ENCODE data around the gene CORO6. TPM values are rescaled to one million over a fixed set of nuclear protein-coding genes. Genes with fewer than 3 reads are reported as not detected.

CORO6 gene
- total and polyA plus RNA-seq, 2 of the 13 experiments (the other 11 are each of a cell fraction or from before 2014, with no cell fraction given): 0.42 to 0.82 TPM

GRCh38 chr17:29622337-29623282 is at the start of gene CORO6 (continued):
- TF ChIP-seq ZBTB4 (CRISPR knock-in tag; IDR thresholded peaks at IDR 0.05; ENCODE audit: borderline replicate concordance): no peak
- TF ChIP-seq POLR2A (IDR thresholded peaks at IDR 0.05; ENCODE audit: insufficient read depth in 1 of 2, low read depth in 2 of 2, low read length in 2 of 2): no peak
- TF ChIP-seq ZBTB7B (CRISPR knock-in tag; IDR thresholded peaks at IDR 0.05): peak; percentile 73
- TF ChIP-seq SALL2 (CRISPR knock-in tag; IDR thresholded peaks at IDR 0.05): no peak
- TF ChIP-seq MYC (CRISPR knock-in tag; IDR thresholded peaks at IDR 0.05; ENCODE audit: borderline replicate concordance): peak; percentile 58
- TF ChIP-seq ZNF12 (CRISPR knock-in tag; IDR thresholded peaks at IDR 0.05): no peak
- peak; percentile 48; the same call in 1 of the 2 replicates for TF ChIP-seq NFKB2 (CRISPR knock-in tag; IDR thresholded peaks at IDR 0.05; ENCODE audit: borderline replicate concordance)
- TF ChIP-seq CENPX (CRISPR knock-in tag; IDR thresholded peaks at IDR 0.05): no peak
- 0 out of 2 replicates have a peak, but pooled peaks have one; percentile 47 for TF ChIP-seq ZNF691 (CRISPR knock-in tag; IDR thresholded peaks at IDR 0.05; ENCODE audit: borderline replicate concordance, low read depth)
- TF ChIP-seq NAIF1 (CRISPR knock-in tag; IDR thresholded peaks at IDR 0.05; ENCODE audit: borderline replicate concordance): 0 out of 2 replicates have a peak, but pooled peaks have one; percentile 19
- TF ChIP-seq ZNF563 (CRISPR knock-in tag; IDR thresholded peaks at IDR 0.05): no peak
- TF ChIP-seq, protein P1, sequence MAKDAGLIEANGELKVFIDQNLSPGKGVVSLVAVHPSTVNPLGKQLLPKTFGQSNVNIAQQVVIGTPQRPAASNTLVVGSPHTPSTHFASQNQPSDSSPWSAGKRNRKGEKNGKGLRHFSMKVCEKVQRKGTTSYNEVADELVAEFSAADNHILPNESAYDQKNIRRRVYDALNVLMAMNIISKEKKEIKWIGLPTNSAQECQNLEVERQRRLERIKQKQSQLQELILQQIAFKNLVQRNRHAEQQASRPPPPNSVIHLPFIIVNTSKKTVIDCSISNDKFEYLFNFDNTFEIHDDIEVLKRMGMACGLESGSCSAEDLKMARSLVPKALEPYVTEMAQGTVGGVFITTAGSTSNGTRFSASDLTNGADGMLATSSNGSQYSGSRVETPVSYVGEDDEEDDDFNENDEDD (CRISPR knock-in tag; IDR thresholded peaks at IDR 0.05; ENCODE audit: borderline replicate concordance): peak; percentile 86; the same call in 1 of the 2 replicates
- 0 out of 2 replicates have a peak, but pooled peaks have one; percentile 30 for TF ChIP-seq ZNF740 (CRISPR knock-in tag; IDR thresholded peaks at IDR 0.05)
- TF ChIP-seq PHF20 (CRISPR knock-in tag; IDR thresholded peaks at IDR 0.05): no peak
- TF ChIP-seq, protein P2, sequence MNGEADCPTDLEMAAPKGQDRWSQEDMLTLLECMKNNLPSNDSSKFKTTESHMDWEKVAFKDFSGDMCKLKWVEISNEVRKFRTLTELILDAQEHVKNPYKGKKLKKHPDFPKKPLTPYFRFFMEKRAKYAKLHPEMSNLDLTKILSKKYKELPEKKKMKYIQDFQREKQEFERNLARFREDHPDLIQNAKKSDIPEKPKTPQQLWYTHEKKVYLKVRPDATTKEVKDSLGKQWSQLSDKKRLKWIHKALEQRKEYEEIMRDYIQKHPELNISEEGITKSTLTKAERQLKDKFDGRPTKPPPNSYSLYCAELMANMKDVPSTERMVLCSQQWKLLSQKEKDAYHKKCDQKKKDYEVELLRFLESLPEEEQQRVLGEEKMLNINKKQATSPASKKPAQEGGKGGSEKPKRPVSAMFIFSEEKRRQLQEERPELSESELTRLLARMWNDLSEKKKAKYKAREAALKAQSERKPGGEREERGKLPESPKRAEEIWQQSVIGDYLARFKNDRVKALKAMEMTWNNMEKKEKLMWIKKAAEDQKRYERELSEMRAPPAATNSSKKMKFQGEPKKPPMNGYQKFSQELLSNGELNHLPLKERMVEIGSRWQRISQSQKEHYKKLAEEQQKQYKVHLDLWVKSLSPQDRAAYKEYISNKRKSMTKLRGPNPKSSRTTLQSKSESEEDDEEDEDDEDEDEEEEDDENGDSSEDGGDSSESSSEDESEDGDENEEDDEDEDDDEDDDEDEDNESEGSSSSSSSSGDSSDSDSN (CRISPR knock-in tag; IDR thresholded peaks at IDR 0.05): peak; percentile 61
- peak; percentile 56; the same call in 1 of the 2 replicates for TF ChIP-seq GABPB1 (CRISPR knock-in tag; IDR thresholded peaks at IDR 0.05)
- TF ChIP-seq ZNF503 (CRISPR knock-in tag; IDR thresholded peaks at IDR 0.05): no peak
- 0 out of 2 replicates have a peak, but pooled peaks have one; percentile 27 for TF ChIP-seq ZSCAN20 (CRISPR knock-in tag; IDR thresholded peaks at IDR 0.05; ENCODE audit: borderline replicate concordance)
